ENCODE data around the gene NCK1. TPM values are rescaled to one million over a fixed set of nuclear protein-coding genes. Genes with fewer than 3 reads are reported as not detected.

NCK1 gene
- total and polyA plus RNA-seq, 2 experiments from 2014 or later = 25.1 to 47.7 TPM

GRCh38 chr3:136831461-136831860 lies 30.5 kb upstream of the NCK1 start:
- WGBS (ENCODE audit: low lambda C conversion rate, missing lambda C conversion rate) = 63% methylated on average over 1 of the region's 1 CpG
- Histone ChIP-seq H3K4me3 (no peak overlapping the region), H3K79me2 (no peaks in the 10 kb centered on the region), H3K27ac (no peak overlapping the region), H2AFZ (no peak overlapping the region), H3K27me3 (no peaks in the 10 kb centered on the region), H3K9me2 (replicated peaks; ENCODE audit: insufficient read depth) (no peaks in the 10 kb centered on the region), H4K20me1 (ENCODE audit: insufficient read depth, poor library complexity, severe bottlenecking) (no peaks in the 10 kb centered on the region), H3K4me1 (ENCODE audit: insufficient read depth) (no peaks in the 10 kb centered on the region), H3K4me2 (no peak overlapping the region), H3K9me3 (ENCODE audit: low read depth) (no peaks in the 10 kb centered on the region), H3K36me3 (replicated peaks; ENCODE audit: insufficient read depth, low read depth) (no peaks in the 10 kb centered on the region)
- DNase-seq (ENCODE audit: low spot score) = no peak
- TF ChIP-seq EZH2 (IDR thresholded peaks at IDR 0.05; ENCODE audit: borderline replicate concordance) = no peak
- no peak for TF ChIP-seq EZH2phosphoT487 (IDR thresholded peaks at IDR 0.05; ENCODE audit: low read depth, severe bottlenecking, unreplicated experiment)
- TF ChIP-seq CTCF (IDR thresholded peaks at IDR 0.05; ENCODE audit: poor library complexity) = no peak

- Histone ChIP-seq H3K4me3 (no peak overlapping the region), H3K9me2 (replicated peaks; ENCODE audit: insufficient read depth) (no peaks in the 10 kb centered on the region), H2AFZ (no peak overlapping the region), H3K27ac (no peak overlapping the region), H3K27me3 (no peaks in the 10 kb centered on the region), H4K20me1 (ENCODE audit: insufficient read depth, poor library complexity, severe bottlenecking) (no peaks in the 10 kb centered on the region), H3K36me3 (replicated peaks; ENCODE audit: insufficient read depth, low read depth) (no peaks in the 10 kb centered on the region), H3K4me2 (no peak overlapping the region), H3K79me2 (no peaks in the 10 kb centered on the region), H3K4me1 (ENCODE audit: insufficient read depth) (no peaks in the 10 kb centered on the region), H3K9me3 (ENCODE audit: low read depth) (no peaks in the 10 kb centered on the region)
- 96% methylated on average over 1 of the region's 1 CpG for WGBS (ENCODE audit: low lambda C conversion rate, missing lambda C conversion rate)
- no peak for DNase-seq (ENCODE audit: low spot score)
- TF ChIP-seq EZH2phosphoT487 (IDR thresholded peaks at IDR 0.05; ENCODE audit: low read depth, severe bottlenecking, unreplicated experiment) (no peak), EZH2 (IDR thresholded peaks at IDR 0.05; ENCODE audit: borderline replicate concordance) (no peak), CTCF (IDR thresholded peaks at IDR 0.05; ENCODE audit: poor library complexity) (no peak)
These were observed 26.8 kb upstream of the NCK1 start for GRCh38 chr3:136835089-136835812.

- H3K4me1 ChIP-seq (ENCODE audit: insufficient read depth) = no peaks in the 10 kb centered on the region
- no peak overlapping the region for H3K27ac ChIP-seq
- H3K9me3 ChIP-seq (ENCODE audit: low read depth) = no peaks in the 10 kb centered on the region
- H3K27me3 ChIP-seq = no peaks in the 10 kb centered on the region
- no peaks in the 10 kb centered on the region for H3K79me2 ChIP-seq
- no peak overlapping the region for H2AFZ ChIP-seq
- H3K4me2 ChIP-seq = no peak overlapping the region
- TF ChIP-seq EZH2phosphoT487 (IDR thresholded peaks at IDR 0.05; ENCODE audit: low read depth, severe bottlenecking, unreplicated experiment) = no peak
- no peak for TF ChIP-seq CTCF (IDR thresholded peaks at IDR 0.05; ENCODE audit: poor library complexity)
- TF ChIP-seq EZH2 (IDR thresholded peaks at IDR 0.05; ENCODE audit: borderline replicate concordance) = no peak
- no peaks in the 10 kb centered on the region for H3K36me3 ChIP-seq (replicated peaks; ENCODE audit: insufficient read depth, low read depth)
- 60% methylated on average over 3 of the region's 3 CpGs for WGBS (ENCODE audit: low lambda C conversion rate, missing lambda C conversion rate)
- H4K20me1 ChIP-seq (ENCODE audit: insufficient read depth, poor library complexity, severe bottlenecking) = no peaks in the 10 kb centered on the region
- H3K4me3 ChIP-seq = no peak overlapping the region
- no peak for DNase-seq (ENCODE audit: low spot score)
- no peaks in the 10 kb centered on the region for H3K9me2 ChIP-seq (replicated peaks; ENCODE audit: insufficient read depth)
These were observed 26.0 kb upstream of the NCK1 start for GRCh38 chr3:136835813-136836510.

All from hepatocyte (in vitro differentiated cells).